22Rv1 (cell line): ENCODE results near the gene BNC2.

Experiments used
- ZFX ChIP-seq: fragments of 450-650 bp; IDR thresholded peaks from 2 replicates; pipeline ENCODE4 v1.6.1; 2017; ENCODE audit warnings: antibody characterized with exemption, borderline replicate concordance
- TF ChIP-seq, protein P1 (sequence below): fragments of 450-650 bp; IDR thresholded peaks from 2 replicates; pipeline ENCODE4 v1.5.1; 2017; ENCODE audit warnings: mild to moderate bottlenecking

GRCh38 chr9:16532681-16533450 is 337.6 kb downstream of the BNC2 start:
- TF ChIP-seq, protein P1, sequence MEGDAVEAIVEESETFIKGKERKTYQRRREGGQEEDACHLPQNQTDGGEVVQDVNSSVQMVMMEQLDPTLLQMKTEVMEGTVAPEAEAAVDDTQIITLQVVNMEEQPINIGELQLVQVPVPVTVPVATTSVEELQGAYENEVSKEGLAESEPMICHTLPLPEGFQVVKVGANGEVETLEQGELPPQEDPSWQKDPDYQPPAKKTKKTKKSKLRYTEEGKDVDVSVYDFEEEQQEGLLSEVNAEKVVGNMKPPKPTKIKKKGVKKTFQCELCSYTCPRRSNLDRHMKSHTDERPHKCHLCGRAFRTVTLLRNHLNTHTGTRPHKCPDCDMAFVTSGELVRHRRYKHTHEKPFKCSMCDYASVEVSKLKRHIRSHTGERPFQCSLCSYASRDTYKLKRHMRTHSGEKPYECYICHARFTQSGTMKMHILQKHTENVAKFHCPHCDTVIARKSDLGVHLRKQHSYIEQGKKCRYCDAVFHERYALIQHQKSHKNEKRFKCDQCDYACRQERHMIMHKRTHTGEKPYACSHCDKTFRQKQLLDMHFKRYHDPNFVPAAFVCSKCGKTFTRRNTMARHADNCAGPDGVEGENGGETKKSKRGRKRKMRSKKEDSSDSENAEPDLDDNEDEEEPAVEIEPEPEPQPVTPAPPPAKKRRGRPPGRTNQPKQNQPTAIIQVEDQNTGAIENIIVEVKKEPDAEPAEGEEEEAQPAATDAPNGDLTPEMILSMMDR, result no peak
- TF ChIP-seq ZFX, result no peak
